ENCODE data around the gene GPR162. TPM values are rescaled to one million over a fixed set of nuclear protein-coding genes. Genes with fewer than 3 reads are reported as not detected.

GPR162 gene
- total RNA-seq: 7.0 TPM
- long read RNA-seq, partial matches to known transcripts: 0 of 5 reads
- long read RNA-seq, other reads (novel, unspliced or antisense): 1 of 5 reads

- DNase-seq (ENCODE audit: low spot score): no peak
Measured at GRCh38 chr12:6821591-6822425, at the start of gene GPR162. TSS of gene GPR162 (plus strand) at chr12:6821821. CDS start at chr12:6823899, 2,078 bp downstream.

GRCh38 chr12:6772331-6772695, 49.3 kb upstream of the GPR162 start, which contains the start of gene LAG3:
TSS of gene LAG3 (plus strand) at chr12:6772520. CDS start at chr12:6772853, 333 bp downstream.
- DNase-seq (ENCODE audit: low spot score): no peak

- no peak for DNase-seq (ENCODE audit: low spot score)
Measured at GRCh38 chr12:6772726-6773589, 48.7 kb upstream of the GPR162 start.

GRCh38 chr12:6773590-6774351, 47.9 kb upstream of the GPR162 start:
- DNase-seq (ENCODE audit: low spot score): no peak

GRCh38 chr12:6774499-6775062, 47.0 kb upstream of the GPR162 start:
- DNase-seq (ENCODE audit: low spot score): no peak

GRCh38 chr12:6775185-6776174, 46.1 kb upstream of the GPR162 start:
- DNase-seq (ENCODE audit: low spot score): no peak

- no peak for DNase-seq (ENCODE audit: low spot score)
Measured at GRCh38 chr12:6777386-6777785, 44.2 kb upstream of the GPR162 start.

GRCh38 chr12:6778217-6778573, 43.4 kb upstream of the GPR162 start:
- no peak for DNase-seq (ENCODE audit: low spot score)

GRCh38 chr12:6778574-6779550, 42.8 kb upstream of the GPR162 start:
- peak; percentile 94 for DNase-seq (ENCODE audit: low spot score)

- no peak for DNase-seq (ENCODE audit: low spot score)
Measured at GRCh38 chr12:6779708-6780432, 41.8 kb upstream of the GPR162 start.

GRCh38 chr12:6780573-6780972, 41.0 kb upstream of the GPR162 start:
- no peak for DNase-seq (ENCODE audit: low spot score)

- no peak for DNase-seq (ENCODE audit: low spot score)
Measured at GRCh38 chr12:6782119-6782518, 39.5 kb upstream of the GPR162 start.

- DNase-seq (ENCODE audit: low spot score): no peak
Measured at GRCh38 chr12:6782850-6783566, 38.6 kb upstream of the GPR162 start.

- DNase-seq (ENCODE audit: low spot score): no peak
Measured at GRCh38 chr12:6783828-6784227, 37.8 kb upstream of the GPR162 start.

- no peak for DNase-seq (ENCODE audit: low spot score)
Measured at GRCh38 chr12:6784296-6784695, 37.3 kb upstream of the GPR162 start.

- DNase-seq (ENCODE audit: low spot score): no peak
Measured at GRCh38 chr12:6784761-6785160, 36.9 kb upstream of the GPR162 start.

- DNase-seq (ENCODE audit: low spot score): no peak
Measured at GRCh38 chr12:6786416-6787094, 35.1 kb upstream of the GPR162 start.
